HepG2 (cell line): ENCODE results near the gene TOGARAM1. TPM values are rescaled to one million over a fixed set of nuclear protein-coding genes. Genes with fewer than 3 reads are reported as not detected.

Experiments
- ARNT ChIP-seq: fragments of 450-650 bp; IDR thresholded peaks from 2 replicates; pipeline ENCODE4 v1.6.1; 2017
- ELF1 ChIP-seq: sonication (generic); formaldehyde crosslinking; IDR thresholded peaks from 2 replicates; pipeline ENCODE4 v1.4.0; 2020; ENCODE audit warnings: missing genetic modification reagents
- HDAC1 ChIP-seq: sonication (generic); formaldehyde crosslinking; IDR thresholded peaks from 2 replicates; pipeline ENCODE4 v1.5.1; 2020; ENCODE audit warnings: mild to moderate bottlenecking, missing genetic modification reagents
- HOXD1 ChIP-seq: sonication (generic); formaldehyde crosslinking; IDR thresholded peaks from 2 replicates; pipeline ENCODE4 v1.5.0; 2020; ENCODE audit warnings: missing genetic modification reagents
- KDM4B ChIP-seq: sonication (generic); formaldehyde crosslinking; IDR thresholded peaks from 2 replicates; pipeline ENCODE4 v1.4.0; 2020; ENCODE audit warnings: missing genetic modification reagents
- KLF13 ChIP-seq: sonication (generic); formaldehyde crosslinking; IDR thresholded peaks from 2 replicates; pipeline ENCODE4 v1.4.0; 2020; ENCODE audit warnings: mild to moderate bottlenecking, missing genetic modification reagents
- SP1 ChIP-seq, 2 experiments: fragments of 450-650 bp in 1 of 2; sonication (generic) in 1 of 2; formaldehyde crosslinking in 1 of 2; IDR thresholded peaks; 2 replicates each; pipeline versions ENCODE4 v1.4.0 to v1.6.1; 2016 to 2020; ENCODE audit warnings: missing genetic modification reagents in 1 of 2
- TBX3 ChIP-seq: fragments of 450-650 bp; IDR thresholded peaks from 2 replicates; pipeline ENCODE4 v1.6.1; 2017; ENCODE audit warnings: antibody characterized with exemption, mild to moderate bottlenecking, inconsistent platforms, borderline replicate concordance
- TCF7 ChIP-seq: sonication (generic); IDR thresholded peaks from 2 replicates; pipeline ENCODE4 v1.6.1; 2016; ENCODE audit warnings: antibody characterized with exemption, low read depth
- TEAD2 ChIP-seq: sonication (generic); formaldehyde crosslinking; IDR thresholded peaks from 2 replicates; pipeline ENCODE4 v1.9.0; 2021; ENCODE audit warnings: missing genetic modification reagents
- ZNF253 ChIP-seq: sonication (generic); formaldehyde crosslinking; IDR thresholded peaks from 2 replicates; pipeline ENCODE4 v1.8.0; 2022; ENCODE audit warnings: mild to moderate bottlenecking, missing genetic modification reagents, borderline replicate concordance
- ZNF546 ChIP-seq: sonication (generic); formaldehyde crosslinking; conservative IDR thresholded peaks from 2 replicates; pipeline ENCODE4 v1.8.1; 2023; ENCODE audit warnings: mild to moderate bottlenecking, missing genetic modification reagents
- ZNF607 ChIP-seq: sonication (generic); formaldehyde crosslinking; IDR thresholded peaks from 2 replicates; pipeline ENCODE4 v1.5.1; 2020; ENCODE audit warnings: missing genetic modification reagents, mild to moderate bottlenecking, borderline replicate concordance
- ZNF746 ChIP-seq: sonication (generic); formaldehyde crosslinking; IDR thresholded peaks from 2 replicates; pipeline ENCODE4 v1.8.0; 2022; ENCODE audit warnings: mild to moderate bottlenecking, missing genetic modification reagents
- ZNF878 ChIP-seq: sonication (generic); formaldehyde crosslinking; IDR thresholded peaks from 2 replicates; pipeline ENCODE4 v1.8.1; 2023; ENCODE audit warnings: mild to moderate bottlenecking, missing genetic modification reagents, moderate library complexity
- ZSCAN29 ChIP-seq: sonication (generic); formaldehyde crosslinking; conservative IDR thresholded peaks from 2 replicates; pipeline ENCODE4 v1.4.0; 2020; ENCODE audit warnings: mild to moderate bottlenecking, missing genetic modification reagents
- polyA plus RNA-seq, 8 experiments: library from polyadenylated mRNA; depleted of rRNA in 3 of 8; stranded (reverse) in 7 of 8; unstranded in 1 of 8; fragments of >200 nt; fragmentation: Illumina TruSeq in 4 of 8; extraction: Trizol in 4 of 8; gene quantifications; 2 replicates each; pipeline versions ENCODE4 v1.2.1 to v1.2.3, GENCODE V29; 2011 to 2016; ENCODE audit warnings: low read depth in 4 of 8, missing spikeins in 1 of 8, mixed read lengths in 1 of 8; ENCODE audit not compliant: insufficient read depth in 1 of 8
- total RNA-seq, 5 experiments: library from RNA; depleted of rRNA; stranded (reverse); fragments of >200 nt; fragmentation: Illumina TruSeq; extraction: Trizol; gene quantifications; 2 replicates each; pipeline ENCODE4 v1.2.3, GENCODE V29; 2016; ENCODE audit warnings: low read depth in 1 of 5
- TF ChIP-seq, protein P1 (sequence below): sonication (generic); formaldehyde crosslinking; IDR thresholded peaks from one replicate; pipeline ENCODE4 v1.5.1; 2020; ENCODE audit warnings: mild to moderate bottlenecking, missing genetic modification reagents; ENCODE audit errors: not compliant biosample characterization
- TF ChIP-seq, protein P2 (sequence below): sonication (generic); formaldehyde crosslinking; IDR thresholded peaks from 2 replicates; pipeline ENCODE4 v1.5.0; 2020; ENCODE audit warnings: mild to moderate bottlenecking, missing genetic modification reagents
- TF ChIP-seq, protein P3 (sequence below): sonication (generic); formaldehyde crosslinking; IDR thresholded peaks from 2 replicates; pipeline ENCODE4 v1.4.0; 2020; ENCODE audit warnings: low read depth, mild to moderate bottlenecking, missing genetic modification reagents

Gene TOGARAM1
- total and polyA plus RNA-seq, 2 of the 13 experiments (the other 11 are each of a cell fraction or from before 2014, with no cell fraction given) = 5.6 to 9.8 TPM

DNA sequence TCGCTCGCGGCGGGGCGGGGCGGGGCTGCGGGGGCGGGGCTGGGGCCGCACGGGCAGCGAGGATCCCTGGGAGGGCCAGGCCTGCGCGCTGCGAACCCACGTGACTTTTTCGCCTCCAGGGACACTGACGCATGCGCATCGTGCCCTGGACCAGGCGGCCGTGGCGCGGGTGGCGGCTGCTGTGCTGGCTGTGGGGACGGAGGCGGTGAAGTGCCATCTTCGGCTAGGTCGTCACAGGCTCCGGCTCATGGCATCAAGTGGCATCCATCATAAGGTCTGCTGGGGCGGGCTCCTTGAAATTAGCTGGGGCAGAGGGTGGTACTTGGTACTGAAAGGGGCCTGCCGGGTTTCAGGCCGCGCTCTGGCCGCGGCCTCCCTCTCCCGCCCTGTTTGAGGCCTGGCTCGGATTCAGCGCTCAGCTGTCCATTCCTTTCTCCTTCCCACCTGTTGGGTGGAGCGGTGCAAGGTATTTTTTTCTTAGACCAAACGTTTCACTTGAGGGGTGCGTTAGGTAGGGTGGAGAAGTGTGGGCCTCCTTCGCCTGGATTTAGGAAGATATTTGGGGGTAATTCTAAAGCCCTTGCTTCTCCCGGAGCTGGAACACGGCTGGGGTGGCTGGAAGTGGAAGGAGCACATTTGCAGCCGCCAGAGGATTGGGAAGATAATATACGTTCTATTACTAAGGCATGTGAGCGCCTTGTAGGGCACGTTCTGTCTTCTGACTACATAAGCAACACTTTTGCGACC is 122.2 kb downstream of the TOGARAM1 start, which contains the start of gene PRPF39 (continued):
- TF ChIP-seq, protein P1, sequence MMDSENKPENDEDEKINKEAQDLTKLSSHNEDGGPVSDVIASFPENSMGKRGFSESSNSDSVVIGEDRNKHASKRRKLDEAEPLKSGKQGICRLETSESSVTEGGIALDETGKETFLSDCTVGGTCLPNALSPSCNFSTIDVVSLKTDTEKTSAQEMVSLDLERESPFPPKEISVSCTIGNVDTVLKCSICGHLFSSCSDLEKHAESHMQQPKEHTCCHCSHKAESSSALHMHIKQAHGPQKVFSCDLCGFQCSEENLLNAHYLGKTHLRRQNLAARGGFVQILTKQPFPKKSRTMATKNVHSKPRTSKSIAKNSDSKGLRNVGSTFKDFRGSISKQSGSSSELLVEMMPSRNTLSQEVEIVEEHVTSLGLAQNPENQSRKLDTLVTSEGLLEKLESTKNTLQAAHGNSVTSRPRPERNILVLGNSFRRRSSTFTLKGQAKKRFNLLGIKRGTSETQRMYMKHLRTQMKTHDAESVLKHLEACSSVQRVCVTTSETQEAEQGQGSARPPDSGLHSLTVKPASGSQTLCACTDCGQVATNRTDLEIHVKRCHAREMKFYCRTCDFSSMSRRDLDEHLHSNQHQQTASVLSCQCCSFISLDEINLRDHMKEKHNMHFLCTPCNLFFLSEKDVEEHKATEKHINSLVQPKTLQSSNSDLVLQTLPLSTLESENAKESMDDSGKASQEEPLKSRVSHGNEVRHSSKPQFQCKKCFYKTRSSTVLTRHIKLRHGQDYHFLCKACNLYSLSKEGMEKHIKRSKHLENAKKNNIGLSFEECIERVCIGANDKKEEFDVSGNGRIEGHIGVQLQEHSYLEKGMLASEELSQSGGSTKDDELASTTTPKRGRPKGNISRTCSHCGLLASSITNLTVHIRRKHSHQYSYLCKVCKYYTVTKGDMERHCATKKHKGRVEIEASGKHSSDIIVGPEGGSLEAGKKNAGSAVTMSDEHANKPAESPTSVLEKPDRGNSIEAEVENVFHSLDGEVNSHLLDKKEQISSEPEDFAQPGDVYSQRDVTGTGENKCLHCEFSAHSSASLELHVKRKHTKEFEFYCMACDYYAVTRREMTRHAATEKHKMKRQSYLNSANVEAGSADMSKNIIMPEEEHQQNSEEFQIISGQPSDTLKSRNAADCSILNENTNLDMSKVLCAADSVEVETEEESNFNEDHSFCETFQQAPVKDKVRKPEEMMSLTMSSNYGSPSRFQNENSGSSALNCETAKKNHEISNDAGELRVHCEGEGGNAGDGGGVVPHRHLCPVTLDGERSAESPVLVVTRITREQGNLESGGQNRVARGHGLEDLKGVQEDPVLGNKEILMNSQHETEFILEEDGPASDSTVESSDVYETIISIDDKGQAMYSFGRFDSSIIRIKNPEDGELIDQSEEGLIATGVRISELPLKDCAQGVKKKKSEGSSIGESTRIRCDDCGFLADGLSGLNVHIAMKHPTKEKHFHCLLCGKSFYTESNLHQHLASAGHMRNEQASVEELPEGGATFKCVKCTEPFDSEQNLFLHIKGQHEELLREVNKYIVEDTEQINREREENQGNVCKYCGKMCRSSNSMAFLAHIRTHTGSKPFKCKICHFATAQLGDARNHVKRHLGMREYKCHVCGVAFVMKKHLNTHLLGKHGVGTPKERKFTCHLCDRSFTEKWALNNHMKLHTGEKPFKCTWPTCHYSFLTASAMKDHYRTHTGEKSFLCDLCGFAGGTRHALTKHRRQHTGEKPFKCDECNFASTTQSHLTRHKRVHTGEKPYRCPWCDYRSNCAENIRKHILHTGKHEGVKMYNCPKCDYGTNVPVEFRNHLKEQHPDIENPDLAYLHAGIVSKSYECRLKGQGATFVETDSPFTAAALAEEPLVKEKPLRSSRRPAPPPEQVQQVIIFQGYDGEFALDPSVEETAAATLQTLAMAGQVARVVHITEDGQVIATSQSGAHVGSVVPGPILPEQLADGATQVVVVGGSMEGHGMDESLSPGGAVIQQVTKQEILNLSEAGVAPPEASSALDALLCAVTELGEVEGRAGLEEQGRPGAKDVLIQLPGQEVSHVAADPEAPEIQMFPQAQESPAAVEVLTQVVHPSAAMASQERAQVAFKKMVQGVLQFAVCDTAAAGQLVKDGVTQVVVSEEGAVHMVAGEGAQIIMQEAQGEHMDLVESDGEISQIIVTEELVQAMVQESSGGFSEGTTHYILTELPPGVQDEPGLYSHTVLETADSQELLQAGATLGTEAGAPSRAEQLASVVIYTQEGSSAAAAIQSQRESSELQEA (CRISPR knock-in tag) = no peak
- no peak for TF ChIP-seq ZSCAN29 (CRISPR knock-in tag)
- TF ChIP-seq HOXD1 (CRISPR knock-in tag) = 0 out of 2 replicates have a peak, but pooled peaks have one; percentile 20
- TF ChIP-seq, protein P2, sequence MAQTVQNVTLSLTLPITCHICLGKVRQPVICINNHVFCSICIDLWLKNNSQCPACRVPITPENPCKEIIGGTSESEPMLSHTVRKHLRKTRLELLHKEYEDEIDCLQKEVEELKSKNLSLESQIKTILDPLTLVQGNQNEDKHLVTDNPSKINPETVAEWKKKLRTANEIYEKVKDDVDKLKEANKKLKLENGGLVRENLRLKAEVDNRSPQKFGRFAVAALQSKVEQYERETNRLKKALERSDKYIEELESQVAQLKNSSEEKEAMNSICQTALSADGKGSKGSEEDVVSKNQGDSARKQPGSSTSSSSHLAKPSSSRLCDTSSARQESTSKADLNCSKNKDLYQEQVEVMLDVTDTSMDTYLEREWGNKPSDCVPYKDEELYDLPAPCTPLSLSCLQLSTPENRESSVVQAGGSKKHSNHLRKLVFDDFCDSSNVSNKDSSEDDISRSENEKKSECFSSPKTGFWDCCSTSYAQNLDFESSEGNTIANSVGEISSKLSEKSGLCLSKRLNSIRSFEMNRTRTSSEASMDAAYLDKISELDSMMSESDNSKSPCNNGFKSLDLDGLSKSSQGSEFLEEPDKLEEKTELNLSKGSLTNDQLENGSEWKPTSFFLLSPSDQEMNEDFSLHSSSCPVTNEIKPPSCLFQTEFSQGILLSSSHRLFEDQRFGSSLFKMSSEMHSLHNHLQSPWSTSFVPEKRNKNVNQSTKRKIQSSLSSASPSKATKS (CRISPR knock-in tag) = no peak
- TF ChIP-seq TCF7 = no peak
- TF ChIP-seq, protein P3, sequence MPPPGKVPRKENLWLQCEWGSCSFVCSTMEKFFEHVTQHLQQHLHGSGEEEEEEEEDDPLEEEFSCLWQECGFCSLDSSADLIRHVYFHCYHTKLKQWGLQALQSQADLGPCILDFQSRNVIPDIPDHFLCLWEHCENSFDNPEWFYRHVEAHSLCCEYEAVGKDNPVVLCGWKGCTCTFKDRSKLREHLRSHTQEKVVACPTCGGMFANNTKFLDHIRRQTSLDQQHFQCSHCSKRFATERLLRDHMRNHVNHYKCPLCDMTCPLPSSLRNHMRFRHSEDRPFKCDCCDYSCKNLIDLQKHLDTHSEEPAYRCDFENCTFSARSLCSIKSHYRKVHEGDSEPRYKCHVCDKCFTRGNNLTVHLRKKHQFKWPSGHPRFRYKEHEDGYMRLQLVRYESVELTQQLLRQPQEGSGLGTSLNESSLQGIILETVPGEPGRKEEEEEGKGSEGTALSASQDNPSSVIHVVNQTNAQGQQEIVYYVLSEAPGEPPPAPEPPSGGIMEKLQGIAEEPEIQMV = no peak
- no peak for TF ChIP-seq ZNF253 (CRISPR knock-in tag)
- no peak for TF ChIP-seq ELF1 (CRISPR knock-in tag)
- no peak for TF ChIP-seq KDM4B (CRISPR knock-in tag)
- TF ChIP-seq KLF13 (CRISPR knock-in tag) = no peak
- TF ChIP-seq ZNF607 = no peak
- TF ChIP-seq ZNF746 = no peak
- TF ChIP-seq HDAC1 = peak; percentile 50; the same call in 1 of the 2 replicates
- TF ChIP-seq TBX3 = no peak
- no peak for TF ChIP-seq ARNT
- no peak for TF ChIP-seq ZNF546
- TF ChIP-seq SP1 (IDR thresholded peaks at IDR 0.05) = no peak
- no peak for TF ChIP-seq SP1 (CRISPR knock-in tag; IDR thresholded peaks at IDR 0.05)
- no peak for TF ChIP-seq TEAD2 (CRISPR knock-in tag)
- peak; percentile 69; the same call in 1 of the 2 replicates for TF ChIP-seq ZNF878 (CRISPR knock-in tag)
